GM12872 (cell line): ENCODE measurements around the gene CTDP1.

Source experiments
- CTCF ChIP-seq: IDR thresholded peaks from 3 replicates; pipeline ENCODE4 v1.5.1; 2011; ENCODE audit warnings: low read depth, mild to moderate bottlenecking, low read length, moderate library complexity; ENCODE audit not compliant: insufficient read depth

CTDP1 gene

GRCh38 chr18:79776674-79777073, 97.1 kb downstream of the CTDP1 start:
- no peak for TF ChIP-seq CTCF

GRCh38 chr18:79778291-79778791, 98.7 kb downstream of the CTDP1 start:
- no peak for TF ChIP-seq CTCF

GRCh38 chr18:79779021-79779699, 99.6 kb downstream of the CTDP1 start:
- no peak for TF ChIP-seq CTCF

GRCh38 chr18:79779700-79780190, 100.1 kb downstream of the CTDP1 start:
- TF ChIP-seq CTCF = no peak

- no peak for TF ChIP-seq CTCF
Measured at GRCh38 chr18:79780547-79780946, 100.9 kb downstream of the CTDP1 start.

GRCh38 chr18:79781331-79781941, 101.8 kb downstream of the CTDP1 start:
- no peak for TF ChIP-seq CTCF

GRCh38 chr18:79782566-79783308, 103.1 kb downstream of the CTDP1 start:
- TF ChIP-seq CTCF = no peak
